ENCODE data around the gene ASH1L.

GRCh38 chr1:155479205-155479604 is 83.4 kb downstream of the ASH1L start:
- no peak for TF ChIP-seq SUZ12 (IDR thresholded peaks at IDR 0.05; ENCODE audit: extremely low read depth, insufficient read depth, insufficient read length)
- TF ChIP-seq YY1 (IDR thresholded peaks at IDR 0.05; ENCODE audit: insufficient read depth, insufficient read length): no peak
- TF ChIP-seq ZNF274 (IDR thresholded peaks at IDR 0.05; ENCODE audit: low read depth, low read length): no peak
